ENCODE results near the gene CD9. TPM values are rescaled to one million over a fixed set of nuclear protein-coding genes. Genes with fewer than 3 reads are reported as not detected.
A peak's percentile ranks its signal among the peaks of the same experiment; 100 is the strongest.

Gene CD9
- total RNA-seq, 1 donor from 2014 or later, result 241 TPM

GRCh38 chr12:6279256-6279628 lies 79.0 kb downstream of the CD9 start:
- Histone ChIP-seq H3K4me3 (ENCODE audit: low read depth, low read length) (no peak overlapping the region), H3K27me3 (ENCODE audit: control insufficient read depth, insufficient read depth, low read length) (no peaks in the 10 kb centered on the region), H3K36me3 (ENCODE audit: control insufficient read depth, insufficient read depth, low read length) (no peaks in the 10 kb centered on the region)
- DNase-seq (ENCODE audit: low read depth), result no peak
- TF ChIP-seq CTCF (IDR thresholded peaks at IDR 0.05; ENCODE audit: insufficient read depth, low read length, poor library complexity, severe bottlenecking), result no peak

GRCh38 chr12:6279631-6280030 lies 79.4 kb downstream of the CD9 start:
- H3K27me3 ChIP-seq (ENCODE audit: control insufficient read depth, insufficient read depth, low read length), result no peaks in the 10 kb centered on the region
- TF ChIP-seq CTCF (IDR thresholded peaks at IDR 0.05; ENCODE audit: insufficient read depth, low read length, poor library complexity, severe bottlenecking), result no peak
- no peak for DNase-seq (ENCODE audit: low read depth)
- H3K36me3 ChIP-seq (ENCODE audit: control insufficient read depth, insufficient read depth, low read length), result no peaks in the 10 kb centered on the region
- no peak overlapping the region for H3K4me3 ChIP-seq (ENCODE audit: low read depth, low read length)

- Histone ChIP-seq H3K27me3 (ENCODE audit: control insufficient read depth, insufficient read depth, low read length) (no peaks in the 10 kb centered on the region), H3K36me3 (ENCODE audit: control insufficient read depth, insufficient read depth, low read length) (no peaks in the 10 kb centered on the region), H3K4me3 (ENCODE audit: low read depth, low read length) (no peak overlapping the region)
- no peak for TF ChIP-seq CTCF (IDR thresholded peaks at IDR 0.05; ENCODE audit: insufficient read depth, low read length, poor library complexity, severe bottlenecking)
- DNase-seq (ENCODE audit: low read depth), result peak; percentile 80
These were observed 79.9 kb downstream of the CD9 start for GRCh38 chr12:6280053-6280469.

- no peaks in the 10 kb centered on the region for H3K27me3 ChIP-seq (ENCODE audit: control insufficient read depth, insufficient read depth, low read length)
- no peak for DNase-seq (ENCODE audit: low read depth)
- no peak for TF ChIP-seq CTCF (IDR thresholded peaks at IDR 0.05; ENCODE audit: insufficient read depth, low read length, poor library complexity, severe bottlenecking)
- no peaks in the 10 kb centered on the region for H3K36me3 ChIP-seq (ENCODE audit: control insufficient read depth, insufficient read depth, low read length)
- H3K4me3 ChIP-seq (ENCODE audit: low read depth, low read length), result no peak overlapping the region
These were observed 80.5 kb downstream of the CD9 start for GRCh38 chr12:6280672-6281071.

- H3K36me3 ChIP-seq (ENCODE audit: control insufficient read depth, insufficient read depth, low read length), result no peaks in the 10 kb centered on the region
- TF ChIP-seq CTCF (IDR thresholded peaks at IDR 0.05; ENCODE audit: insufficient read depth, low read length, poor library complexity, severe bottlenecking), result no peak
- no peaks in the 10 kb centered on the region for H3K27me3 ChIP-seq (ENCODE audit: control insufficient read depth, insufficient read depth, low read length)
- no peak overlapping the region for H3K4me3 ChIP-seq (ENCODE audit: low read depth, low read length)
- no peak for DNase-seq (ENCODE audit: low read depth)
These were observed 81.0 kb downstream of the CD9 start for GRCh38 chr12:6281081-6281809.

- no peak overlapping the region for H3K4me3 ChIP-seq (ENCODE audit: low read depth, low read length)
- no peaks in the 10 kb centered on the region for H3K27me3 ChIP-seq (ENCODE audit: control insufficient read depth, insufficient read depth, low read length)
- TF ChIP-seq CTCF (IDR thresholded peaks at IDR 0.05; ENCODE audit: insufficient read depth, low read length, poor library complexity, severe bottlenecking), result no peak
- DNase-seq (ENCODE audit: low read depth), result no peak
- no peaks in the 10 kb centered on the region for H3K36me3 ChIP-seq (ENCODE audit: control insufficient read depth, insufficient read depth, low read length)
These were observed 82.2 kb downstream of the CD9 start for GRCh38 chr12:6282453-6282840.
